HUES6 (cell line): ENCODE measurements around the gene BEX3.
"Not testable (repeated sequence)": the region's sequence is repeated elsewhere in the genome, so short reads cannot be mapped to it uniquely, and the experiment has no call there.

Source experiments
- H3K27ac ChIP-seq: 2 replicates; pipeline ENCODE4 v1.7.0; 2013; ENCODE audit warnings: low read depth, mild to moderate bottlenecking, low read length, inconsistent platforms
- H3K27me3 ChIP-seq: 2 replicates; pipeline ENCODE4 v1.6.1; 2013; ENCODE audit warnings: low read length; ENCODE audit not compliant: control insufficient read depth, insufficient read depth
- H3K36me3 ChIP-seq: 2 replicates; pipeline ENCODE4 v1.6.1; 2013; ENCODE audit warnings: low read length; ENCODE audit not compliant: control insufficient read depth, insufficient read depth
- H3K4me1 ChIP-seq: 2 replicates; pipeline ENCODE4 v1.6.1; 2013; ENCODE audit warnings: low read length; ENCODE audit not compliant: control insufficient read depth, insufficient read depth
- H3K4me3 ChIP-seq: 2 replicates; pipeline ENCODE4 v1.5.1; 2013; ENCODE audit warnings: low read depth, low read length
- H3K9ac ChIP-seq: one replicate; pipeline ENCODE4 v1.6.1; 2013; ENCODE audit warnings: mild to moderate bottlenecking, low read length
- H3K9me3 ChIP-seq: 2 replicates; pipeline ENCODE4 v1.6.1; 2013; ENCODE audit warnings: low read depth, low read length; ENCODE audit not compliant: control insufficient read depth, insufficient read depth

BEX3 gene

DNA sequence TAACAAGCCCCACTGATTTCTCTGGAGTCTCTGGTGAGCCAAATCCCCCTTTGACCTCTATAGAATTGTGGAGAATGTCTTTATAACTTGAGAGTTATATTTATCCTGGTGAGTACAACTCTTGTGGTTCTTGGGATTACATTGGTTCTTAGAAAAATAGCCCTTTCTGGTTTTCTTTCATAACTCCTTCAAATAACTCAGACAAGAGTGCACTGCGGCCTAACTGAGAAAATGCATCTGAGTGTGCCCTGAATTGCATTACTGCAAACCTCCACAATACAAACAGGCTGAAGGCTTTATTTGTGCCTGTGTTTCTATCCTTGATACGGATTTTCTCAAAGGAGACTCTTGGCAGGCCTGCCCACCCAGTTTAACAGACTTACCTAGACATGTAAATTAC lies 2.7 kb downstream of the BEX3 start:
- H3K4me3 ChIP-seq: no peak overlapping the region
- H3K36me3 ChIP-seq: peaks cover 29% of the 10 kb centered on the region
- no peak overlapping the region for H3K27ac ChIP-seq
- H3K9me3 ChIP-seq: peaks cover 3% of the 10 kb centered on the region; the same call in 1 of the 2 replicates
- H3K27me3 ChIP-seq: no peaks in the 10 kb centered on the region; the same call in 1 of the 2 replicates
- H3K9ac ChIP-seq: no peak overlapping the region
- H3K4me1 ChIP-seq: peaks cover 14% of the 10 kb centered on the region; the same call in 1 of the 2 replicates

GRCh38 chrX:103382877-103383276 lies 6.5 kb downstream of the BEX3 start:
- Histone ChIP-seq H3K36me3 (peaks cover 22% of the 10 kb centered on the region), H3K27ac (no peak overlapping the region), H3K9ac (no peak overlapping the region), H3K27me3 (no peaks in the 10 kb centered on the region; the same call in 1 of the 2 replicates), H3K4me3 (no peak overlapping the region), H3K9me3 (peaks cover 3% of the 10 kb centered on the region; the same call in 1 of the 2 replicates), H3K4me1 (no peaks in the 10 kb centered on the region)

- H3K36me3 ChIP-seq: peaks cover 6% of the 10 kb centered on the region
- H3K27me3 ChIP-seq: no peaks in the 10 kb centered on the region; the same call in 1 of the 2 replicates
- peaks cover 7% of the 10 kb centered on the region for H3K4me1 ChIP-seq
- H3K27ac ChIP-seq: peak overlapping the region; percentile 41; the same call in 1 of the 2 replicates
- H3K9me3 ChIP-seq: peaks cover 3% of the 10 kb centered on the region; the same call in 1 of the 2 replicates
- H3K9ac ChIP-seq: no peak overlapping the region
- no peak overlapping the region for H3K4me3 ChIP-seq
These were observed 8.3 kb downstream of the BEX3 start for GRCh38 chrX:103384672-103385071.

GRCh38 chrX:103385283-103385830 lies 9.0 kb downstream of the BEX3 start:
- H3K4me3 ChIP-seq, H3K27me3 ChIP-seq, H3K27ac ChIP-seq, H3K36me3 ChIP-seq, H3K9me3 ChIP-seq, H3K9ac ChIP-seq, H3K4me1 ChIP-seq: not testable (repeated sequence)

DNA sequence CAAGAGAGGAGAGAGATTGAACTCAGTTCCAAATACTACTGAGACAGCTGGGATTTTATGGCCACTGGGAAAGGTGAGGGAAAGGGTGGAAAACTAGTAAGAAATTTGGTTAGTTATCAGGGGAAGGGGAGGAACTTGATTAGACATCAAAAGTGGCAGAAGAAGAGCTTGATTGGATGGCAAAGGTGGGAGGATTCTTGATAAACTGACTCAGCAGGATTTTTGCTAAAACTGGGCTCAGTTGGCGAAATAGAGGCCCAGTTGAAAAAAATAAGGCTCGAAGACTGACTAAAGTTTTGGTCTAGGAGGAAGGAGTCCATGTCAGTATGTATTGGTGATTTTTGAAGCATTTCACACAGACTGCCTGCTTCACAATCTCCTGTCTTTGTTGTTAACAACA lies 10.0 kb downstream of the BEX3 start:
- Histone ChIP-seq H3K9me3 (peaks cover 3% of the 10 kb centered on the region; the same call in 1 of the 2 replicates), H3K36me3 (no peaks in the 10 kb centered on the region; the same call in 1 of the 2 replicates), H3K27me3 (no peaks in the 10 kb centered on the region; the same call in 1 of the 2 replicates), H3K9ac (no peak overlapping the region), H3K4me3 (no peak overlapping the region), H3K27ac (no peak overlapping the region), H3K4me1 (peaks cover 7% of the 10 kb centered on the region)

DNA sequence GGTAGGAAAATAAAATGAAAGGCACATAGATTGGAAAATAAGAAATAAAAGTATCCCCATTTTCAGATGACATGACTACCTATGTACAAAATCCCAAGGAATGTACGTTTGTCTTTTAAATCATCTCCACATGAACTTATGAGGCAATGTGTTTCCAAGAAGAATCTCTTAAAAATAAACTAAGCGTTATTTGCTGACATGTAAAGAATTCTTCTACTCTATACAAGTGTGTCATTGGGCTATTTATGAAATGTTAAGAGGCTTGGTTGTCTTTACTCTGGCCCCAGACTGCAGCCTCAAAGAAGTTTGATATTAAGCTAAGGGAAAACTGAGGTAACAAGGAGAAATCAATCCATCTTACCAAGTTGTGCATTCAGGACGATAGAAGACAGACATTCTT lies 17.1 kb downstream of the BEX3 start:
- H3K4me3 ChIP-seq: no peak overlapping the region
- peaks cover 29% of the 10 kb centered on the region; the same call in 1 of the 2 replicates for H3K27me3 ChIP-seq
- no peaks in the 10 kb centered on the region for H3K9me3 ChIP-seq
- no peak overlapping the region for H3K27ac ChIP-seq
- H3K9ac ChIP-seq: no peak overlapping the region
- H3K4me1 ChIP-seq: peaks cover 12% of the 10 kb centered on the region
- H3K36me3 ChIP-seq: no peaks in the 10 kb centered on the region

GRCh38 chrX:103396186-103396585 lies 19.8 kb downstream of the BEX3 start:
- H3K27me3 ChIP-seq: peaks cover 48% of the 10 kb centered on the region
- H3K4me3 ChIP-seq: no peak overlapping the region
- no peaks in the 10 kb centered on the region for H3K36me3 ChIP-seq
- no peak overlapping the region for H3K27ac ChIP-seq
- peaks cover 10% of the 10 kb centered on the region; the same call in 1 of the 2 replicates for H3K4me1 ChIP-seq
- no peak overlapping the region for H3K9ac ChIP-seq
- no peaks in the 10 kb centered on the region for H3K9me3 ChIP-seq

- Histone ChIP-seq H3K36me3 (no peaks in the 10 kb centered on the region), H3K4me1 (peaks cover 10% of the 10 kb centered on the region; the same call in 1 of the 2 replicates), H3K27ac (no peak overlapping the region), H3K4me3 (no peak overlapping the region), H3K9ac (no peak overlapping the region), H3K27me3 (peaks cover 53% of the 10 kb centered on the region), H3K9me3 (no peaks in the 10 kb centered on the region)
These were observed 20.3 kb downstream of the BEX3 start for GRCh38 chrX:103396660-103397059.

GRCh38 chrX:103397707-103398106 lies 21.4 kb downstream of the BEX3 start:
- H3K36me3 ChIP-seq: no peaks in the 10 kb centered on the region
- H3K27ac ChIP-seq: no peak overlapping the region
- peaks cover 10% of the 10 kb centered on the region; the same call in 1 of the 2 replicates for H3K4me1 ChIP-seq
- no peaks in the 10 kb centered on the region for H3K9me3 ChIP-seq
- no peak overlapping the region for H3K4me3 ChIP-seq
- no peak overlapping the region for H3K9ac ChIP-seq
- peaks cover 63% of the 10 kb centered on the region for H3K27me3 ChIP-seq

GRCh38 chrX:103398421-103398864 lies 22.1 kb downstream of the BEX3 start:
- H3K27me3 ChIP-seq: peaks cover 63% of the 10 kb centered on the region
- H3K4me3 ChIP-seq: no peak overlapping the region
- H3K9me3 ChIP-seq: no peaks in the 10 kb centered on the region
- H3K4me1 ChIP-seq: peaks cover 10% of the 10 kb centered on the region; the same call in 1 of the 2 replicates
- H3K9ac ChIP-seq: no peak overlapping the region
- H3K36me3 ChIP-seq: no peaks in the 10 kb centered on the region
- H3K27ac ChIP-seq: no peak overlapping the region

DNA sequence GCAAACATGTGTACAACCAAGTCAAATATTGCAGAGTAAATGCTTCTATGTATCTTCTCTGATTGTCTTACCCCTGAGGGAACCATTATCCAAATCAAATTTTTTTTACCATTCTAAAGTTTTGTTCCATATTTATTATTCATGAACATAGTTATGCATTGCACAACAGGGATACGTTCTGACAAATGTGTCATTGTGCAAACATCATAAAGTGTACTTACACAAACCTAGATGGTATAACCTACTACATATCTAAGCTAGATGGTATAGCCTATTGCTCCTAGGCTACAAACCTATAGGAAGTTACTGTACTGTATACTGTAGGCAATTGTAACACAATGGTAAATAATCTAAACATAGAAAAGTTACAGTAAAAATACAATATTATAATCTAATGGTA lies 23.4 kb downstream of the BEX3 start:
- H3K4me3 ChIP-seq: no peak overlapping the region
- peaks cover 57% of the 10 kb centered on the region for H3K27me3 ChIP-seq
- peaks cover 15% of the 10 kb centered on the region; the same call in 1 of the 2 replicates for H3K4me1 ChIP-seq
- H3K27ac ChIP-seq: no peak overlapping the region
- no peaks in the 10 kb centered on the region for H3K9me3 ChIP-seq
- H3K36me3 ChIP-seq: no peaks in the 10 kb centered on the region
- no peak overlapping the region for H3K9ac ChIP-seq
